MG63 (cell line): ENCODE data around the gene XPO4. TPM values are rescaled to one million over a fixed set of nuclear protein-coding genes. Genes with fewer than 3 reads are reported as not detected.
"Not testable (repeated sequence)": the region's sequence is repeated elsewhere in the genome, so short reads cannot be mapped to it uniquely, and the experiment has no call there.

Experiments used
- DNase-seq: peaks from one replicate; pipeline ENCODE4 v3.0.0-alpha.2; 2020
- H3K27me3 ChIP-seq: fragments of 250-450 bp; sonication (Bioruptor Pico); 2 replicates; pipeline ENCODE4 v1.5.1; 2020; ENCODE audit warnings: mild to moderate bottlenecking, moderate library complexity
- H3K36me3 ChIP-seq: fragments of 250-450 bp; sonication (Bioruptor Pico); 2 replicates; pipeline ENCODE4 v1.5.1; 2020; ENCODE audit warnings: mild to moderate bottlenecking, moderate library complexity
- H3K4me3 ChIP-seq: fragments of 250-450 bp; sonication (Bioruptor Pico); 2 replicates; pipeline ENCODE4 v1.5.1; 2020; ENCODE audit warnings: mild to moderate bottlenecking, moderate library complexity
- H3K9me3 ChIP-seq: fragments of 250-450 bp; sonication (Bioruptor Pico); 2 replicates; pipeline ENCODE4 v1.5.1; 2020; ENCODE audit warnings: mild to moderate bottlenecking, moderate library complexity
- total RNA-seq: library from RNA; depleted of rRNA; stranded (reverse); fragments of >200 nt; shearing (Covaris generic); gene quantifications from 2 replicates; pipeline ENCODE4 v1.2.3, GENCODE V29; 2014; ENCODE audit warnings: low replicate concordance

Gene XPO4
- total RNA-seq, 1 experiment from 2014 or later, result 16.7 TPM

GRCh38 chr13:20904908-20905307 is 2.4 kb upstream of the XPO4 start:
- H3K9me3 ChIP-seq, result no peaks in the 10 kb centered on the region
- peaks cover 4% of the 10 kb centered on the region for H3K36me3 ChIP-seq
- H3K27me3 ChIP-seq, result no peaks in the 10 kb centered on the region
- H3K4me3 ChIP-seq, result no peak overlapping the region
- no peak for DNase-seq

- Histone ChIP-seq H3K27me3 (no peaks in the 10 kb centered on the region), H3K4me3 (peak overlapping the region; percentile 98), H3K36me3 (peaks cover 15% of the 10 kb centered on the region), H3K9me3 (no peaks in the 10 kb centered on the region)
- DNase-seq, result no peak
These were observed 574 bp upstream of the XPO4 start for GRCh38 chr13:20903164-20903475.

GRCh38 chr13:20901668-20902437 is 693 bp downstream of the XPO4 start:
- DNase-seq, result peak; percentile 65
- Histone ChIP-seq H3K4me3 (peak overlapping the region; percentile 98), H3K9me3 (no peaks in the 10 kb centered on the region), H3K36me3 (peaks cover 15% of the 10 kb centered on the region), H3K27me3 (no peaks in the 10 kb centered on the region)

- Histone ChIP-seq H3K4me3 (no peak overlapping the region), H3K36me3 (peaks cover 12% of the 10 kb centered on the region), H3K9me3 (no peaks in the 10 kb centered on the region), H3K27me3 (no peaks in the 10 kb centered on the region)
- no peak for DNase-seq
These were observed 8.3 kb downstream of the XPO4 start for GRCh38 chr13:20894245-20894644.

- H3K4me3 ChIP-seq, result no peak overlapping the region
- H3K9me3 ChIP-seq, result no peaks in the 10 kb centered on the region
- DNase-seq, result no peak
- peaks cover 8% of the 10 kb centered on the region for H3K36me3 ChIP-seq
- H3K27me3 ChIP-seq, result no peaks in the 10 kb centered on the region
These were observed 10.8 kb downstream of the XPO4 start for GRCh38 chr13:20891768-20892167.

- DNase-seq, result no peak
- Histone ChIP-seq H3K36me3 (peaks cover 5% of the 10 kb centered on the region), H3K27me3 (no peaks in the 10 kb centered on the region), H3K4me3 (no peak overlapping the region), H3K9me3 (no peaks in the 10 kb centered on the region)
These were observed 11.5 kb downstream of the XPO4 start for GRCh38 chr13:20891034-20891433.

- not testable (repeated sequence) for H3K36me3 ChIP-seq, H3K9me3 ChIP-seq, H3K27me3 ChIP-seq, H3K4me3 ChIP-seq, DNase-seq
These were observed 12.0 kb downstream of the XPO4 start for GRCh38 chr13:20890540-20890939.

- Histone ChIP-seq H3K4me3 (no peak overlapping the region), H3K36me3 (peaks cover 14% of the 10 kb centered on the region), H3K9me3 (peaks cover 2% of the 10 kb centered on the region), H3K27me3 (no peaks in the 10 kb centered on the region)
- peak; percentile 9 for DNase-seq
These were observed 20.3 kb downstream of the XPO4 start for GRCh38 chr13:20882206-20882605.

GRCh38 chr13:20877902-20878301 is 24.6 kb downstream of the XPO4 start:
- no peaks in the 10 kb centered on the region for H3K27me3 ChIP-seq
- peaks cover 6% of the 10 kb centered on the region for H3K9me3 ChIP-seq
- H3K4me3 ChIP-seq, result no peak overlapping the region
- DNase-seq, result no peak
- peaks cover 11% of the 10 kb centered on the region for H3K36me3 ChIP-seq

GRCh38 chr13:20876802-20877201 is 25.7 kb downstream of the XPO4 start:
- not testable (repeated sequence) for DNase-seq
- H3K36me3 ChIP-seq, result peaks cover 11% of the 10 kb centered on the region

GRCh38 chr13:20874439-20874838 is 28.1 kb downstream of the XPO4 start:
- not testable (repeated sequence) for H3K4me3 ChIP-seq, H3K9me3 ChIP-seq, H3K27me3 ChIP-seq, DNase-seq
- H3K36me3 ChIP-seq, result peaks cover 11% of the 10 kb centered on the region

More at GRCh38 chr13:20876802-20877201, 25.7 kb downstream of the XPO4 start:
- not testable (repeated sequence) for H3K4me3 ChIP-seq, H3K27me3 ChIP-seq, H3K9me3 ChIP-seq

GRCh38 chr13:20873348-20873747 is 29.2 kb downstream of the XPO4 start:
- Histone ChIP-seq H3K27me3 (no peaks in the 10 kb centered on the region), H3K4me3 (no peak overlapping the region), H3K9me3 (peaks cover 6% of the 10 kb centered on the region), H3K36me3 (peaks cover 11% of the 10 kb centered on the region)
- DNase-seq, result no peak

- no peak for DNase-seq
- H3K27me3 ChIP-seq, result no peaks in the 10 kb centered on the region
- peaks cover 8% of the 10 kb centered on the region for H3K36me3 ChIP-seq
- no peaks in the 10 kb centered on the region for H3K9me3 ChIP-seq
- no peak overlapping the region for H3K4me3 ChIP-seq
These were observed 31.7 kb downstream of the XPO4 start for GRCh38 chr13:20870829-20871228.

GRCh38 chr13:20869540-20869939 is 33.0 kb downstream of the XPO4 start:
- no peak overlapping the region for H3K4me3 ChIP-seq

GRCh38 chr13:20867408-20867807 is 35.1 kb downstream of the XPO4 start:
- Histone ChIP-seq H3K4me3 (no peak overlapping the region), H3K36me3 (peaks cover 12% of the 10 kb centered on the region), H3K27me3 (no peaks in the 10 kb centered on the region), H3K9me3 (no peaks in the 10 kb centered on the region)
- DNase-seq, result no peak

More at GRCh38 chr13:20869540-20869939, 33.0 kb downstream of the XPO4 start:
- Histone ChIP-seq H3K36me3 (peaks cover 8% of the 10 kb centered on the region), H3K9me3 (no peaks in the 10 kb centered on the region), H3K27me3 (no peaks in the 10 kb centered on the region)
- no peak for DNase-seq

- peak; percentile 2 for DNase-seq
- H3K4me3 ChIP-seq, H3K9me3 ChIP-seq, H3K27me3 ChIP-seq: not testable (repeated sequence)
- H3K36me3 ChIP-seq, result peaks cover 33% of the 10 kb centered on the region
These were observed 40.9 kb downstream of the XPO4 start for GRCh38 chr13:20861666-20862065.

- H3K4me3 ChIP-seq, result no peak overlapping the region
- no peak for DNase-seq
- peaks cover 29% of the 10 kb centered on the region for H3K36me3 ChIP-seq
- no peaks in the 10 kb centered on the region for H3K27me3 ChIP-seq
- no peaks in the 10 kb centered on the region for H3K9me3 ChIP-seq
These were observed 41.7 kb downstream of the XPO4 start for GRCh38 chr13:20860844-20861243.

GRCh38 chr13:20856650-20857049 is 45.9 kb downstream of the XPO4 start:
- H3K4me3 ChIP-seq, result no peak overlapping the region
- DNase-seq, result no peak
- peaks cover 22% of the 10 kb centered on the region for H3K36me3 ChIP-seq
- H3K9me3 ChIP-seq, result no peaks in the 10 kb centered on the region
- H3K27me3 ChIP-seq, result no peaks in the 10 kb centered on the region
